Activated naive CD8-positive, alpha-beta T cell (primary cell): Measurements from ENCODE around the gene BPIFB6.

Experiments
- H3K27ac Mint-ChIP-seq: one replicate; pipeline ENCODE4 v1.8.0; 2021; ENCODE audit warnings: mixed read lengths
- H3K27me3 Mint-ChIP-seq: one replicate; pipeline ENCODE4 v1.8.0; 2021; ENCODE audit warnings: mixed read lengths
- H3K36me3 Mint-ChIP-seq: one replicate; pipeline ENCODE4 v1.8.0; 2021; ENCODE audit warnings: mixed read lengths
- H3K4me1 Mint-ChIP-seq: one replicate; pipeline ENCODE4 v1.8.0; 2021; ENCODE audit warnings: low read depth, mixed read lengths
- H3K4me3 Mint-ChIP-seq: one replicate; pipeline ENCODE4 v1.8.0; 2021; ENCODE audit warnings: mild to moderate bottlenecking, mixed read lengths
- H3K9me3 Mint-ChIP-seq: one replicate; pipeline ENCODE4 v1.8.0; 2021; ENCODE audit warnings: low read depth, mixed read lengths

BPIFB6 gene

DNA sequence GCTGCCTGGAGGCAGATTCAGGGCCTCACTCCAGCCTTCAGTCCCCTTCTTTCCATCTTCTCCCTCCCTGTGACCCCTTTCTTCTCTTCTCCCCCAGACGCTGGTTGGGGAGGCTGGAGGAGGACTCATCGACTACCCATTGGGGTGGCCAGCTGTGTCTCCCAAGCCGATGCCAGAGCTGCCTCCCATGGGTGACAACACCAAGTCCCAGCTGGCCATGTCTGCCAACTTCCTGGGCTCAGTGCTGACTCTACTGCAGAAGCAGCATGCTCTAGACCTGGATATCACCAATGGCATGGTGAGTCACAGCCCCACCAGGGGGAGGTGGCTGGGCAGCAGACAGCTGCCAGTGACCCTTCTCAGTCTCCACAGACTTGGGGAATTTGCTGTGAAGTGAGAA lies 60.9 kb downstream of the BPIFB6 start:
- no peak overlapping the region for H3K27ac Mint-ChIP-seq
- no peak overlapping the region for H3K4me3 Mint-ChIP-seq
- H3K27me3 Mint-ChIP-seq, result no peaks in the 10 kb centered on the region
- no peaks in the 10 kb centered on the region for H3K9me3 Mint-ChIP-seq
- H3K36me3 Mint-ChIP-seq, result no peaks in the 10 kb centered on the region
- H3K4me1 Mint-ChIP-seq, result peaks cover 3% of the 10 kb centered on the region

DNA sequence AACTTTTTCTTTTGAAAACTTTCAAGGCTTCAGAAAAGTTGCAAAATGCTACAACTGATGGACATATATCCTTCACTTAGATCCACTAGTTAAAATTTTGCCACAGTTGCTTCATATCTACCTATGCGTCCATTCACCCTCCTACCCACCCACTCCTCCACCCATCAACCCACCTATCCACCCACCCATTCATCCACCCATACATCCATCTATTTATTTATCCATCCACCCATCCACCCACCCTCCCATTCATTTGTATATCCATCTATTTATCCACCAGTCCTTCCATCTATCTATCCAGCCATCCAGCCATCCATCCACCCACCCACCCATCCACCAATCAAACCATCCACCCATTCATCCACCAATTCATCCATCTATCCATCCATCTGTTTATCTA lies 61.6 kb downstream of the BPIFB6 start:
- no peak overlapping the region for H3K4me3 Mint-ChIP-seq
- H3K36me3 Mint-ChIP-seq, result no peaks in the 10 kb centered on the region
- H3K4me1 Mint-ChIP-seq, result peaks cover 3% of the 10 kb centered on the region
- H3K27me3 Mint-ChIP-seq, result no peaks in the 10 kb centered on the region
- H3K9me3 Mint-ChIP-seq, result no peaks in the 10 kb centered on the region
- H3K27ac Mint-ChIP-seq, result no peak overlapping the region

DNA sequence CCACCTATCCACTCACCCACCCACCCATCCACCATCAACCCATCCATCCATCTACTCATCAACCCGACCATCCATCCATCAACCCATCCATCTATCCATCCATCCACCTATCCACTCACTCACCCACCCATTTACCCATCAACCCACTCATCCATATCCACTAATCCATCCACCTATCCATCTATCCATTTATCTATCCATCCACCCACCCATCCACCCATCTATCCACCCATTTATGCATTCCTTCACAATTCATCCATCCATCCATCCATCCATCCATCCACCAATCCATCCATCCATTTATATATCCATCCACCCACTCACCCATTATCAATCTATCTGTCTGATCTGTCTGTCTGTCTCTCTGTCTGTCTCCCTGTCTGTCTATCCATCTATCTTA lies 62.1 kb downstream of the BPIFB6 start:
- H3K4me1 Mint-ChIP-seq, result peaks cover 3% of the 10 kb centered on the region

More for the DNA sequence above, 62.1 kb downstream of the BPIFB6 start:
- H3K4me3 Mint-ChIP-seq, result no peak overlapping the region
- no peak overlapping the region for H3K27ac Mint-ChIP-seq
- no peaks in the 10 kb centered on the region for H3K9me3 Mint-ChIP-seq
- H3K27me3 Mint-ChIP-seq, result no peaks in the 10 kb centered on the region
- no peaks in the 10 kb centered on the region for H3K36me3 Mint-ChIP-seq
